Ovary (tissue), 9 donors: Measurements from ENCODE around the gene GART. TPM values are rescaled to one million over a fixed set of nuclear protein-coding genes. Genes with fewer than 3 reads are reported as not detected.

ENCODE experiments used
- DNase-seq, 5 donors: peaks; one replicate each; pipeline ENCODE4 v3.0.0-alpha.2; 2019 to 2020
- H3K27ac ChIP-seq, 2 donors: fragments of 200-600 bp; one replicate each; pipeline versions ENCODE4 v1.5.1 to v1.8.0; 2019 to 2022
- H3K27me3 ChIP-seq: fragments of 200-600 bp; one replicate; pipeline ENCODE4 v1.8.0; 2022
- H3K36me3 ChIP-seq: fragments of 200-600 bp; sonication (generic); one replicate; pipeline ENCODE4 v1.5.1; 2019
- H3K4me1 ChIP-seq: one replicate; pipeline ENCODE4 v1.8.1; 2013; ENCODE audit warnings: mild to moderate bottlenecking, moderate library complexity; ENCODE audit not compliant: insufficient read depth
- H3K4me3 ChIP-seq: fragments of 200-600 bp; sonication (generic); one replicate; pipeline ENCODE4 v1.5.1; 2017
- H3K9me3 ChIP-seq, 2 donors: fragments of 200-600 bp in 1 of 2; sonication (generic) in 1 of 2; one replicate each; pipeline versions ENCODE4 v1.5.1 to v1.8.1; 2013 to 2019; ENCODE audit warnings: mild to moderate bottlenecking in 1 of 2, moderate library complexity in 1 of 2
- EP300 ChIP-seq: sonication (generic); formaldehyde crosslinking; IDR thresholded peaks from one replicate; pipeline ENCODE4 v1.6.1; 2017; ENCODE audit warnings: antibody characterized with exemption
- POLR2A ChIP-seq: fragments of 450-650 bp; IDR thresholded peaks from one replicate; pipeline ENCODE4 v1.6.1; 2017; ENCODE audit warnings: antibody characterized with exemption, mild to moderate bottlenecking, moderate library complexity
- WGBS, 3 donors: extraction: QIAGEN DNeasy Blood & Tissue Kit in 1 of 3; methylation state at CpG; one replicate each; pipeline versions ENCODE4 v1.1.5 to v1.1.7; 2013 to 2017; 5-methylcytosine and 5-hydroxymethylcytosine counted together
- intact Hi-C, 4 donors: fragments of 100-400 bp; cut with DNase I; formaldehyde crosslinking; loops; one replicate each; pipeline versions ENCODE4 v1.11.0 to v1.15.1; 2022 to 2023
- polyA plus RNA-seq, 2 donors: library from polyadenylated mRNA; stranded (reverse); fragments of 200-250 nt in 1 of 2; fragments of 350-450 nt in 1 of 2; fragmentation: Illumina TruSeq in 1 of 2; extraction: RNeasy Lipid Tissue Mini Kit (QIAGEN cat#74804) in 1 of 2; gene quantifications; one replicate each; pipeline ENCODE4 v1.2.3, GENCODE V29; 2013 to 2014
- total RNA-seq, 7 donors: library from RNA; depleted of rRNA in 2 of 7; stranded (reverse); fragments of >200 nt in 2 of 7; fragmentation: NEBNext Ultra II Directional in 3 of 7; extraction: Animal tissue kit (Norgen Biotek cat#: 25700) in 3 of 7; gene quantifications; one replicate each; pipeline versions ENCODE4 v1.1.0 to v1.2.4, GENCODE V29; 2016 to 2023
- TF ChIP-seq, protein P1 (sequence below), 3 donors: fragments of 450-650 bp in 2 of 3; fragments of 200-600 bp in 1 of 3; IDR thresholded peaks; one replicate each; pipeline versions ENCODE4 v1.5.1 to v1.8.0; 2016 to 2022; ENCODE audit warnings: antibody characterized with exemption in 3 of 3, mild to moderate bottlenecking in 1 of 3
- donor health status: DM: no; HTN: no; CAD: no; lungs with moderate emphysema.
- donor health status: DM: no; HTN: no; CAD: no.
- donor health status: Bipolar disorder and iron deficiency.
- donor health status: DM: yes; HTN: yes; CAD: no.
- donor health status: DM: no; HTN: no; CAD: no.
- donor health status: DM: yes; HTN: yes; CAD: no.

GART gene
- total and polyA plus RNA-seq, 9 donors, result 17.5 to 84.4 (median 51.9) TPM

DNA sequence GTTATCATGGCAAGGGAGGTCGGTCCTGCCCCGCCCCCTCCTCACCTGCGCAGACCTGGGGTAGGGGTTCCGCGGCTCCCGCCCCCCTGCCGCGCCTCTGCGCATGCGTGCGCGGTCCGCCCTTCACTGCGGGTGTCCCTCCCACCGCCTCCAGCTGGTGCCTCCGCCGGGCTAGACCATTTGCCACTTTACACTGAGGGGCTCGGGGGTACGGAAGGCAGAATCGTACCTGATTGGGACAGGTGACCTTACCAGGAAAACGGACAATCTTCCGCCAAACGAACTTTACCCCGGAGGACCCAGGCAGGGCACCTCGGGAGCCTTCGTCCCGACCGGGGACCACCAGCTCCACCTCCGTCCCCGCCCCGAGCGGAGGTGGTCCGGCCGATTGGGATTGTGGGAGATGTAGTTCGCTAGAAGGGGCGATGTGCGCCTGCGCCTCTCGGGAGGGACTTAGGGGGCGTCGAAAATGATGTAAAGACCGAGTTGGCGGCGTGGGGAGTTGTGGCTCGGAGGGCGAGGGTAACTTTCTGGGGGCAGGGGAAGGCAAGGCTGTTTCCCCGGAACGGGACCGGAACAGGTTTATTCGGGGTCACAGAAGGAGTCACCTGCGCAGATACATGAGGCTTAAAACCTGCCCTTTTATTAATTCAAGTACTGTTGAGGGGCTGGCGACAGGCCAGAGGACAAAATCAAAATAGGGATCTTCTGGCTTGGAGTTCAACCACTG is 50.4 kb downstream of the GART start, which contains the start of gene DNAJC28:
DNAJC28 (minus strand) TSS at position 344 of the 730 bp plus-strand sequence. CDS start 2,323 bp downstream, outside the sequence.
- TF ChIP-seq, protein P1, sequence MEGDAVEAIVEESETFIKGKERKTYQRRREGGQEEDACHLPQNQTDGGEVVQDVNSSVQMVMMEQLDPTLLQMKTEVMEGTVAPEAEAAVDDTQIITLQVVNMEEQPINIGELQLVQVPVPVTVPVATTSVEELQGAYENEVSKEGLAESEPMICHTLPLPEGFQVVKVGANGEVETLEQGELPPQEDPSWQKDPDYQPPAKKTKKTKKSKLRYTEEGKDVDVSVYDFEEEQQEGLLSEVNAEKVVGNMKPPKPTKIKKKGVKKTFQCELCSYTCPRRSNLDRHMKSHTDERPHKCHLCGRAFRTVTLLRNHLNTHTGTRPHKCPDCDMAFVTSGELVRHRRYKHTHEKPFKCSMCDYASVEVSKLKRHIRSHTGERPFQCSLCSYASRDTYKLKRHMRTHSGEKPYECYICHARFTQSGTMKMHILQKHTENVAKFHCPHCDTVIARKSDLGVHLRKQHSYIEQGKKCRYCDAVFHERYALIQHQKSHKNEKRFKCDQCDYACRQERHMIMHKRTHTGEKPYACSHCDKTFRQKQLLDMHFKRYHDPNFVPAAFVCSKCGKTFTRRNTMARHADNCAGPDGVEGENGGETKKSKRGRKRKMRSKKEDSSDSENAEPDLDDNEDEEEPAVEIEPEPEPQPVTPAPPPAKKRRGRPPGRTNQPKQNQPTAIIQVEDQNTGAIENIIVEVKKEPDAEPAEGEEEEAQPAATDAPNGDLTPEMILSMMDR (IDR thresholded peaks at IDR 0.05), result no peak
- TF ChIP-seq POLR2A (peak; percentile 45), EP300 (no peak)
- DNase-seq, result peak; percentile 90 to 94 (median 92)
- Histone ChIP-seq H3K27me3 (no peaks in the 10 kb centered on the region), H3K4me1 (no peaks in the 10 kb centered on the region), H3K27ac (peak within 1 kb of the TSS in 1 of 2 donors; percentile 55), H3K36me3 (no peaks in the 10 kb centered on the region), H3K9me3 (no peaks in the 10 kb centered on the region), H3K4me3 (peak within 1 kb of the TSS; percentile 48)
- WGBS, 3 donors, result 0 to 1% (median 0%) methylated on average over 52 of the region's 52 CpGs
- intact Hi-C loops, result no loop called here

DNA sequence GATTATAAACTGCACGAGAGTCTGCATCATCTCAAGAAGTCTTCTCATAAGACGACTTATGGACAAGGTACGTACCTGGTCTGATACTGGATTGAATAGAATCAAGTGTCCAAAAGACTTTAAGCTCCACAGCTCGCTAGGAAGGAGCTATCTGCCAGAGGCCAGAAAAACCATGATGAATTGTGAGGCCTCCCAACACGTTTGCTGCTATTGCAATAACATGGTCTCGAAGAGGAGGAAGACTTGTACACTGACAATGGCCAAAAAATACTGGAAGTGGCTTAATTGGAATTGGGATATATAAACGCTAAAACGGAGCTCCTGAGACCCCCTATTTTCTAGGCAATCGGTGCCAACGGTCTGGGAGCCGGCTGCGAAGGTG is 50.9 kb downstream of the GART start:
- TF ChIP-seq EP300 (no peak), POLR2A (no peak)
- TF ChIP-seq, protein P1 (IDR thresholded peaks at IDR 0.05), result no peak
- no peaks in the 10 kb centered on the region for H3K4me1 ChIP-seq
- no peaks in the 10 kb centered on the region for H3K36me3 ChIP-seq
- peak overlapping the region; percentile 48 for H3K4me3 ChIP-seq
- WGBS, 3 donors, result 7 to 12% (median 8%) methylated on average over 12 of the region's 12 CpGs
- intact Hi-C loops, result no loop called here
- H3K27ac ChIP-seq, result peak overlapping the region in 1 of 2 donors; percentile 55
- H3K27me3 ChIP-seq, result no peaks in the 10 kb centered on the region
- no peak for DNase-seq
- no peaks in the 10 kb centered on the region for H3K9me3 ChIP-seq

DNA sequence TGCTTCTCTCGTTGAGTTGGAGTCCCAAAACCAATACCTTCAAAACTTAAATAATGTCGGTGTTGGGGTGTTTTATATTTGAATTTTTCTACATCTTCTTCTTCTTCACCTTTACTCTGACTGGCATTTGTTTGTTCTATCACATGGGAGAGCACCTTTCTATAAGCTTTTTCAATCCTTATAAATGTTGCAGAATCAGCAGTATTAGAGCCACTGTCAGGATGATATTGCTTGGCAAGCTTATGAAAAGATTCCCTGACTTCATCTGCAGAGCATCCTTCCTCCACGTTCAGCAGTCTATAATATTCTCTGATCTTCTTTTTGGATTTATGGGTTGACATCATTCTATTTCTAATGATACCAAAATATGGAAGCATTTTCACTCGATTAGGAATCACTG is 53.0 kb downstream of the GART start:
- TF ChIP-seq EP300 (no peak), POLR2A (no peak)
- TF ChIP-seq, protein P1 (IDR thresholded peaks at IDR 0.05), result no peak
- Histone ChIP-seq H3K4me3 (no peak overlapping the region), H3K4me1 (no peaks in the 10 kb centered on the region), H3K9me3 (no peaks in the 10 kb centered on the region), H3K36me3 (no peaks in the 10 kb centered on the region), H3K27me3 (no peaks in the 10 kb centered on the region), H3K27ac (no peak overlapping the region)
- no peak for DNase-seq
- intact Hi-C loops, result no loop called here
- WGBS, 3 donors, result 91 to 95% (median 91%) methylated on average over 4 of the region's 4 CpGs

DNA sequence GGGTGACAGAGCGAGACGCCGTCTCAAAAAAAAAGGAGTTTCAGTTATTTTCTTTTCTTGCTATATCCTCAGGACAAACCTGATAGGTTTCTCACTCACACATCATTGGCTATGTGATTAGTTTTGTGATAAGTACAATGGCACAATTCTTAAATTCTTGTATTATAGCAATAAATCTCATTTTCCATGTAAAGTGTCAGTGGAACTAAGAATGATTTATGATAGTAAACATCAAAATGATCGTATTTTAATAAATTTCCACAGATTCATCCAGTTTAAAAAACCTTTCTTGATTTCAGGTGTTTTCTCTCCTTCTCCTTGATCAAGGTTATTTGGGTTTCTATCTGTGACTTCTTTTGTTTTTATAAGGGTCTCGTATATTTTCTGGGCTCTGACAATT is 53.9 kb downstream of the GART start:
- DNase-seq, result no peak
- H3K9me3 ChIP-seq, result no peaks in the 10 kb centered on the region
- no peaks in the 10 kb centered on the region for H3K36me3 ChIP-seq
- H3K4me1 ChIP-seq, result no peaks in the 10 kb centered on the region
- H3K4me3 ChIP-seq, result no peak overlapping the region
- no peak overlapping the region for H3K27ac ChIP-seq
- H3K27me3 ChIP-seq, result no peaks in the 10 kb centered on the region
- 92 to 96% (median 93%) methylated on average over 5 of the region's 5 CpGs for WGBS, 3 donors
- TF ChIP-seq POLR2A, result no peak
- TF ChIP-seq, protein P1 (IDR thresholded peaks at IDR 0.05), result no peak
- TF ChIP-seq EP300, result no peak
- intact Hi-C loops, result no loop called here
